CD4-positive, alpha-beta T cell (primary cell): ENCODE data around the gene TBX5. TPM values are rescaled to one million over a fixed set of nuclear protein-coding genes. Genes with fewer than 3 reads are reported as not detected.

Experiments
- ATAC-seq: fragments of 200-7000 bp; cut with Tn5 transposase; one replicate; pipeline ENCODE4 v1.10.0; 2022; ENCODE audit warnings: mild to moderate bottlenecking; ENCODE audit not compliant: poor library complexity
- CTCF ChIA-PET: fragments of 350-600 bp; sonication (Branson Sonifier 250); formaldehyde crosslinking; loops from one replicate; lab custom pipeline; 2021; ENCODE audit warnings: antibody characterized with exemption, inconsistent platforms; lab: Charles Lee
- POLR2A ChIA-PET: fragments of 350-600 bp; sonication (Branson Sonifier 250); formaldehyde crosslinking; loops from one replicate; lab custom pipeline; 2021; ENCODE audit warnings: antibody characterized with exemption, inconsistent platforms; lab: Charles Lee
- DNase-seq, 14 experiments: peaks; one replicate each; pipeline ENCODE4 v3.0.0-alpha.2; 2013 to 2020; ENCODE audit warnings: mixed read lengths in 2 of 14
- H3K27ac ChIP-seq, 2 donors: one replicate each; pipeline versions ENCODE4 v1.5.1 to v1.7.0; 2013; ENCODE audit warnings: low read length in 2 of 2, low read depth in 1 of 2, mild to moderate bottlenecking in 1 of 2
- H3K27me3 ChIP-seq, 2 experiments: 1 replicate in 1 of 2; 2 replicates in 1 of 2; pipeline versions ENCODE4 v1.6.1 to v1.7.0; 2013; ENCODE audit warnings: low read length in 2 of 2, control low read depth in 1 of 2, mild to moderate bottlenecking in 1 of 2, moderate library complexity in 1 of 2; ENCODE audit not compliant: insufficient read depth in 2 of 2, control insufficient read depth in 1 of 2
- H3K36me3 ChIP-seq: one replicate; pipeline ENCODE4 v1.6.1; 2013; ENCODE audit warnings: low read length, control low read depth; ENCODE audit not compliant: insufficient read depth
- H3K4me1 ChIP-seq: one replicate; pipeline ENCODE4 v1.6.1; 2013; ENCODE audit warnings: low read length, control low read depth; ENCODE audit not compliant: insufficient read depth
- H3K4me3 ChIP-seq: one replicate; pipeline ENCODE4 v1.5.1; 2013; ENCODE audit warnings: mild to moderate bottlenecking, low read length, moderate library complexity
- H3K9me3 ChIP-seq, 2 experiments: 1 replicate in 1 of 2; 2 replicates in 1 of 2; pipeline versions ENCODE4 v1.6.1 to v1.7.0; 2013; ENCODE audit warnings: low read length in 2 of 2, mild to moderate bottlenecking in 2 of 2, control low read depth in 1 of 2, moderate library complexity in 1 of 2; ENCODE audit not compliant: control insufficient read depth in 1 of 2, insufficient read depth in 1 of 2
- H3K27ac Mint-ChIP-seq: one replicate; pipeline ENCODE4 v1.8.0; 2020; ENCODE audit warnings: mixed read lengths
- H3K27me3 Mint-ChIP-seq: one replicate; pipeline ENCODE4 v1.8.0; 2021; ENCODE audit warnings: mixed read lengths
- H3K36me3 Mint-ChIP-seq: one replicate; pipeline ENCODE4 v1.8.0; 2021; ENCODE audit warnings: low read depth, mixed read lengths
- H3K4me1 Mint-ChIP-seq: one replicate; pipeline ENCODE4 v1.8.0; 2021; ENCODE audit warnings: low read depth, mixed read lengths
- H3K4me3 Mint-ChIP-seq: one replicate; pipeline ENCODE4 v1.8.0; 2020; ENCODE audit warnings: mild to moderate bottlenecking, mixed read lengths
- H3K9me3 Mint-ChIP-seq: one replicate; pipeline ENCODE4 v1.8.0; 2020; ENCODE audit warnings: mixed read lengths
- intact Hi-C, 2 experiments: fragments of 100-400 bp; cut with DNase I in 1 of 2; cut with micrococcal nuclease in 1 of 2; formaldehyde crosslinking; loops; one replicate each; pipeline versions ENCODE4 v1.15.1 to v1.9.0; 2023 to 2025; cut with DNase I, micrococcal nuclease
- total RNA-seq, 174 experiments: library from RNA in 2 of 174; stranded (reverse) in 2 of 174; gene quantifications; one replicate each; pipeline ENCODE4 v1.2.3 and lab custom pipeline; 2021 to 2026
- TF ChIP-seq, protein P1 (sequence below): fragments of 200-600 bp; IDR thresholded peaks from one replicate; pipeline ENCODE4 v1.8.0; 2022; ENCODE audit warnings: antibody characterized with exemption, mild to moderate bottlenecking

Gene TBX5
- total RNA-seq, 2 experiments from 2014 or later: not detected

GRCh38 chr12:114447274-114447716 is 41.4 kb upstream of the TBX5 start:
- peaks cover 43 to 96% of the 10 kb centered on the region in 2 experiments for H3K27me3 ChIP-seq
- no peak overlapping the region for H3K4me3 ChIP-seq
- peaks cover 0 to 36% of the 10 kb centered on the region in 2 experiments for H3K9me3 ChIP-seq
- H3K27me3 Mint-ChIP-seq: peaks cover 83% of the 10 kb centered on the region
- no peaks in the 10 kb centered on the region for H3K4me1 Mint-ChIP-seq
- no peaks in the 10 kb centered on the region for H3K36me3 Mint-ChIP-seq
- H3K27ac ChIP-seq: no peak overlapping the region
- TF ChIP-seq, protein P1, sequence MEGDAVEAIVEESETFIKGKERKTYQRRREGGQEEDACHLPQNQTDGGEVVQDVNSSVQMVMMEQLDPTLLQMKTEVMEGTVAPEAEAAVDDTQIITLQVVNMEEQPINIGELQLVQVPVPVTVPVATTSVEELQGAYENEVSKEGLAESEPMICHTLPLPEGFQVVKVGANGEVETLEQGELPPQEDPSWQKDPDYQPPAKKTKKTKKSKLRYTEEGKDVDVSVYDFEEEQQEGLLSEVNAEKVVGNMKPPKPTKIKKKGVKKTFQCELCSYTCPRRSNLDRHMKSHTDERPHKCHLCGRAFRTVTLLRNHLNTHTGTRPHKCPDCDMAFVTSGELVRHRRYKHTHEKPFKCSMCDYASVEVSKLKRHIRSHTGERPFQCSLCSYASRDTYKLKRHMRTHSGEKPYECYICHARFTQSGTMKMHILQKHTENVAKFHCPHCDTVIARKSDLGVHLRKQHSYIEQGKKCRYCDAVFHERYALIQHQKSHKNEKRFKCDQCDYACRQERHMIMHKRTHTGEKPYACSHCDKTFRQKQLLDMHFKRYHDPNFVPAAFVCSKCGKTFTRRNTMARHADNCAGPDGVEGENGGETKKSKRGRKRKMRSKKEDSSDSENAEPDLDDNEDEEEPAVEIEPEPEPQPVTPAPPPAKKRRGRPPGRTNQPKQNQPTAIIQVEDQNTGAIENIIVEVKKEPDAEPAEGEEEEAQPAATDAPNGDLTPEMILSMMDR: no peak
- DNase-seq (no peak), ATAC-seq (no peak)
- CTCF ChIA-PET: no interaction called here
- no peaks in the 10 kb centered on the region for H3K4me1 ChIP-seq
- POLR2A ChIA-PET: no interaction called here
- H3K4me3 Mint-ChIP-seq: no peak overlapping the region
- intact Hi-C loops: no loop called here
- no peaks in the 10 kb centered on the region for H3K36me3 ChIP-seq
- H3K9me3 Mint-ChIP-seq: peaks cover 3% of the 10 kb centered on the region
- H3K27ac Mint-ChIP-seq: no peak overlapping the region

- Mint-ChIP-seq H3K4me1 (no peaks in the 10 kb centered on the region), H3K27ac (no peak overlapping the region), H3K9me3 (no peaks in the 10 kb centered on the region), H3K36me3 (no peaks in the 10 kb centered on the region), H3K27me3 (peaks cover 85% of the 10 kb centered on the region), H3K4me3 (no peak overlapping the region)
- Histone ChIP-seq H3K4me3 (no peak overlapping the region), H3K36me3 (no peaks in the 10 kb centered on the region), H3K27me3 (peaks cover 52 to 96% of the 10 kb centered on the region in 2 experiments), H3K4me1 (no peaks in the 10 kb centered on the region), H3K9me3 (peaks cover 0 to 43% of the 10 kb centered on the region in 2 experiments), H3K27ac (no peak overlapping the region)
- ATAC-seq (no peak), DNase-seq (no peak)
- TF ChIP-seq, protein P1: no peak
- intact Hi-C loops: no loop called here
- POLR2A ChIA-PET: no interaction called here
- CTCF ChIA-PET: no interaction called here
Observed at GRCh38 chr12:114445401-114446323, 39.7 kb upstream of the TBX5 start.

- Histone ChIP-seq H3K9me3 (peaks cover 0 to 50% of the 10 kb centered on the region in 2 experiments), H3K36me3 (no peaks in the 10 kb centered on the region), H3K4me3 (no peak overlapping the region), H3K4me1 (no peaks in the 10 kb centered on the region), H3K27me3 (peaks cover 59 to 94% of the 10 kb centered on the region in 2 experiments), H3K27ac (no peak overlapping the region)
- Mint-ChIP-seq H3K9me3 (no peaks in the 10 kb centered on the region), H3K36me3 (no peaks in the 10 kb centered on the region), H3K27ac (no peak overlapping the region), H3K27me3 (peaks cover 85% of the 10 kb centered on the region), H3K4me3 (no peak overlapping the region), H3K4me1 (no peaks in the 10 kb centered on the region)
- TF ChIP-seq, protein P1: no peak
- ChIA-PET CTCF (no interaction called here), POLR2A (no interaction called here)
- no peak for ATAC-seq
- no peak for DNase-seq
- intact Hi-C loops: no loop called here
Observed at GRCh38 chr12:114444422-114445279, 38.7 kb upstream of the TBX5 start.
